Measurements from ENCODE around the gene CALD1.

CALD1 gene

DNA sequence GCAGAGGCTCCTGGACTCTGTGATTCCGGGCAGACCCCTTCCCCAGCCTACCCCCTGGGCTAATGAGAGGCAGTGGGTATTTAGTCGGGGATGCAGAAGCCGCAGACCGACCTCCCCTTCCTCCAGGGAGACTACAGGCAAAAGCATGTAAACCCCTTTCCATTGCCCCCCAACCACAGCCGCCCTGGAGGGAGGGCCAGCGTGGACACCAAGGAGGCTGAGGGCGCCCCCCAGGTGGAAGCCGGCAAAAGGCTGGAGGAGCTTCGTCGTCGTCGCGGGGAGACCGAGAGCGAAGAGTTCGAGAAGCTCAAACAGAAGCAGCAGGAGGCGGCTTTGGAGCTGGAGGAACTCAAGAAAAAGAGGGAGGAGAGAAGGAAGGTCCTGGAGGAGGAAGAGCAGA, 167.9 kb downstream of the CALD1 start:
- H3K4me3 ChIP-seq (ENCODE audit: low read depth, low read length, poor library complexity, severe bottlenecking) = no peak overlapping the region
- no peaks in the 10 kb centered on the region for H3K9me3 ChIP-seq (ENCODE audit: low read length)
- H3F3A ChIP-seq (ENCODE audit: insufficient read depth, low read length) = no peaks in the 10 kb centered on the region
- H3K79me2 ChIP-seq (ENCODE audit: insufficient read depth, low read length) = no peaks in the 10 kb centered on the region
- H3K36me3 ChIP-seq (ENCODE audit: insufficient read depth, low read length) = no peaks in the 10 kb centered on the region
- H3K4me1 ChIP-seq (ENCODE audit: insufficient read depth, low read length, severe bottlenecking) = no peaks in the 10 kb centered on the region
- H3K27ac ChIP-seq (ENCODE audit: low read depth, low read length, poor library complexity, severe bottlenecking) = no peak overlapping the region
- no peak for TF ChIP-seq EZH2 (IDR thresholded peaks at IDR 0.05; ENCODE audit: borderline replicate concordance, low read length)
- TF ChIP-seq, protein P1, sequence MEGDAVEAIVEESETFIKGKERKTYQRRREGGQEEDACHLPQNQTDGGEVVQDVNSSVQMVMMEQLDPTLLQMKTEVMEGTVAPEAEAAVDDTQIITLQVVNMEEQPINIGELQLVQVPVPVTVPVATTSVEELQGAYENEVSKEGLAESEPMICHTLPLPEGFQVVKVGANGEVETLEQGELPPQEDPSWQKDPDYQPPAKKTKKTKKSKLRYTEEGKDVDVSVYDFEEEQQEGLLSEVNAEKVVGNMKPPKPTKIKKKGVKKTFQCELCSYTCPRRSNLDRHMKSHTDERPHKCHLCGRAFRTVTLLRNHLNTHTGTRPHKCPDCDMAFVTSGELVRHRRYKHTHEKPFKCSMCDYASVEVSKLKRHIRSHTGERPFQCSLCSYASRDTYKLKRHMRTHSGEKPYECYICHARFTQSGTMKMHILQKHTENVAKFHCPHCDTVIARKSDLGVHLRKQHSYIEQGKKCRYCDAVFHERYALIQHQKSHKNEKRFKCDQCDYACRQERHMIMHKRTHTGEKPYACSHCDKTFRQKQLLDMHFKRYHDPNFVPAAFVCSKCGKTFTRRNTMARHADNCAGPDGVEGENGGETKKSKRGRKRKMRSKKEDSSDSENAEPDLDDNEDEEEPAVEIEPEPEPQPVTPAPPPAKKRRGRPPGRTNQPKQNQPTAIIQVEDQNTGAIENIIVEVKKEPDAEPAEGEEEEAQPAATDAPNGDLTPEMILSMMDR (IDR thresholded peaks at IDR 0.05; ENCODE audit: low read length) = no peak
- no peak overlapping the region for H3K4me2 ChIP-seq (ENCODE audit: low read length)
- no peaks in the 10 kb centered on the region for H3K27me3 ChIP-seq (ENCODE audit: insufficient read depth, low read length)
- no peaks in the 10 kb centered on the region for H3K9me2 ChIP-seq (ENCODE audit: low read depth, low read length)
- H2AFZ ChIP-seq (ENCODE audit: low read length) = no peak overlapping the region
- H3K9ac ChIP-seq (ENCODE audit: low read length) = no peak overlapping the region
- no peaks in the 10 kb centered on the region for H4K20me1 ChIP-seq (ENCODE audit: insufficient read depth, low read length)

DNA sequence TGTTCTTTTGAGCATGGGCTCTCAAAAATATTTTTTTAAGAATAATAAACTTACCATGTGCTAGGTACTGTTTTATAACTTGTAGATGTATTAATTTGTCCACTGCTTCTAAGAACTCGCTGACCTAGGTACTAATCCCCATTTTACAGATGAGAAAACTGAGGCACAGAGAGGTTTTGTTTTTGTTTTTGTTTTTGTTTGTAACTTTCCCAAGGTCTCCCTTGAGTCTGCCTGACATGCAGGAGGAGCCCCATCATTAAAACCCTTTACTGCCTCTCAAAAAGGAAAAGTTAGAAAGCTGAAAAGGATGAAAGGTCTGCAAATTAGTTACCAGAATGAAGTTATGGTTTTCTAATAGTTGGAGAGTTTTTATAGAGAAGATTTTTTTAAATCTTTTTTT, 168.4 kb downstream of the CALD1 start:
- no peaks in the 10 kb centered on the region for H3K36me3 ChIP-seq (ENCODE audit: insufficient read depth, low read length)
- no peaks in the 10 kb centered on the region for H3K27me3 ChIP-seq (ENCODE audit: insufficient read depth, low read length)
- H3K9me2 ChIP-seq (ENCODE audit: low read depth, low read length) = no peaks in the 10 kb centered on the region
- H3K4me3 ChIP-seq (ENCODE audit: low read depth, low read length, poor library complexity, severe bottlenecking) = no peak overlapping the region
- no peaks in the 10 kb centered on the region for H3K9me3 ChIP-seq (ENCODE audit: low read length)
- no peak overlapping the region for H2AFZ ChIP-seq (ENCODE audit: low read length)
- H3K4me2 ChIP-seq (ENCODE audit: low read length) = no peak overlapping the region
- H3K27ac ChIP-seq (ENCODE audit: low read depth, low read length, poor library complexity, severe bottlenecking) = no peak overlapping the region
- H3K79me2 ChIP-seq (ENCODE audit: insufficient read depth, low read length) = no peaks in the 10 kb centered on the region
- H4K20me1 ChIP-seq (ENCODE audit: insufficient read depth, low read length) = no peaks in the 10 kb centered on the region
- H3K9ac ChIP-seq (ENCODE audit: low read length) = no peak overlapping the region
- no peak for TF ChIP-seq EZH2 (IDR thresholded peaks at IDR 0.05; ENCODE audit: borderline replicate concordance, low read length)
- H3K4me1 ChIP-seq (ENCODE audit: insufficient read depth, low read length, severe bottlenecking) = no peaks in the 10 kb centered on the region
- H3F3A ChIP-seq (ENCODE audit: insufficient read depth, low read length) = no peaks in the 10 kb centered on the region

DNA sequence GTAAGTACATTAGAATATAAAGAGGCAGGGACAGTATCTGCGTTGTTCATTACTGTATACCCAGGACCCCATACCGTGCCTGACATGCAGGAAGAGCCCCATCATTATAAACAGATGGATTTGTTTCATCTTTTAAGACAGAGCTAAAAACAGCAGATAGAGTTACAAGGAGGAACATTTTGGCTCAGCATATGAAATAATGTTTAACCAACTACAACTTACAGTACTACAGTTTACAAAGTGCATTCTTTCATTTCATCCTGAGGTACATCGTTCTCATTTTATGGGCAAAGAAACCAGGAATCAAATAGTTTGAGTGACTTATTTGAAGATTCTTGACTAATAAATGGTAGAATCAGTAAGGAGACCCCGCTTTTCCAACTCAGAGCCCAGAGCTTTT, 168.8 kb downstream of the CALD1 start:
- no peak overlapping the region for H3K4me2 ChIP-seq (ENCODE audit: low read length)
- no peaks in the 10 kb centered on the region for H3K36me3 ChIP-seq (ENCODE audit: insufficient read depth, low read length)
- H2AFZ ChIP-seq (ENCODE audit: low read length) = no peak overlapping the region
- H3K27me3 ChIP-seq (ENCODE audit: insufficient read depth, low read length) = no peaks in the 10 kb centered on the region
- no peak overlapping the region for H3K4me3 ChIP-seq (ENCODE audit: low read depth, low read length, poor library complexity, severe bottlenecking)
- no peaks in the 10 kb centered on the region for H3K9me2 ChIP-seq (ENCODE audit: low read depth, low read length)
- TF ChIP-seq, protein P1 (IDR thresholded peaks at IDR 0.05; ENCODE audit: low read length) = no peak
- TF ChIP-seq EZH2 (IDR thresholded peaks at IDR 0.05; ENCODE audit: borderline replicate concordance, low read length) = no peak
- no peak overlapping the region for H3K27ac ChIP-seq (ENCODE audit: low read depth, low read length, poor library complexity, severe bottlenecking)
- no peak overlapping the region for H3K9ac ChIP-seq (ENCODE audit: low read length)
- no peaks in the 10 kb centered on the region for H4K20me1 ChIP-seq (ENCODE audit: insufficient read depth, low read length)
- no peaks in the 10 kb centered on the region for H3K4me1 ChIP-seq (ENCODE audit: insufficient read depth, low read length, severe bottlenecking)
- no peaks in the 10 kb centered on the region for H3K9me3 ChIP-seq (ENCODE audit: low read length)
- no peaks in the 10 kb centered on the region for H3F3A ChIP-seq (ENCODE audit: insufficient read depth, low read length)
- H3K79me2 ChIP-seq (ENCODE audit: insufficient read depth, low read length) = no peaks in the 10 kb centered on the region

DNA sequence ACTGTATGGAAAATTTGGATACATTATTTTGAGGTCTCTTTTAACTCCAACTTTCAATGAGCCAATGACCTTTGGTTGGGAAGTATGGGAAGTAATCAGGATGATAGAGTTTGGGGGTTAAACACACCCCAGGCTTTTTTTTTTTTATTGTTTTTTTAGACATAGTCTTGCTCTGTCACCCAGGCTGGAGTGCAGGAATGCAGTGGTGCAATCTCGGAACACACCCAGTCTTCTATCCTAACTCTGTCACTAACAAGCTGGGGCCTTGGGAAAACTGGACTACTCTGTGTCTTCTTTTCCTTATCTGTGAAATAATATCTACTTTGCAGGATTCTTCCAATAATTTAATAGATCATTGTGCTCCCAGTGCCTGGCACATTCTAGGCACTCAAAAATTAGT, 169.3 kb downstream of the CALD1 start:
- TF ChIP-seq, protein P1 (IDR thresholded peaks at IDR 0.05; ENCODE audit: low read length) = no peak
- TF ChIP-seq EZH2 (IDR thresholded peaks at IDR 0.05; ENCODE audit: borderline replicate concordance, low read length) = no peak
- Histone ChIP-seq H3K27me3 (ENCODE audit: insufficient read depth, low read length) (no peaks in the 10 kb centered on the region), H3K9ac (ENCODE audit: low read length) (no peak overlapping the region), H3K36me3 (ENCODE audit: insufficient read depth, low read length) (no peaks in the 10 kb centered on the region), H3K9me3 (ENCODE audit: low read length) (no peaks in the 10 kb centered on the region), H3K27ac (ENCODE audit: low read depth, low read length, poor library complexity, severe bottlenecking) (no peak overlapping the region), H4K20me1 (ENCODE audit: insufficient read depth, low read length) (no peaks in the 10 kb centered on the region), H3K4me1 (ENCODE audit: insufficient read depth, low read length, severe bottlenecking) (no peaks in the 10 kb centered on the region), H3K79me2 (ENCODE audit: insufficient read depth, low read length) (no peaks in the 10 kb centered on the region), H3K9me2 (ENCODE audit: low read depth, low read length) (no peaks in the 10 kb centered on the region), H3K4me3 (ENCODE audit: low read depth, low read length, poor library complexity, severe bottlenecking) (no peak overlapping the region), H3K4me2 (ENCODE audit: low read length) (no peak overlapping the region), H2AFZ (ENCODE audit: low read length) (no peak overlapping the region), H3F3A (ENCODE audit: insufficient read depth, low read length) (no peaks in the 10 kb centered on the region)

Measured in OCI-LY1 (cell line).